HG02943 (cell line): Measurements from ENCODE around the gene PRM3.

Source experiments
- ATAC-seq: cut with Tn5 transposase; IDR thresholded peaks from one replicate; pipeline ENCODE4 v1.9.1; 2021; ENCODE audit warnings: mild to moderate bottlenecking, low read depth, moderate library complexity; ENCODE audit not compliant: unreplicated experiment

Gene PRM3

DNA sequence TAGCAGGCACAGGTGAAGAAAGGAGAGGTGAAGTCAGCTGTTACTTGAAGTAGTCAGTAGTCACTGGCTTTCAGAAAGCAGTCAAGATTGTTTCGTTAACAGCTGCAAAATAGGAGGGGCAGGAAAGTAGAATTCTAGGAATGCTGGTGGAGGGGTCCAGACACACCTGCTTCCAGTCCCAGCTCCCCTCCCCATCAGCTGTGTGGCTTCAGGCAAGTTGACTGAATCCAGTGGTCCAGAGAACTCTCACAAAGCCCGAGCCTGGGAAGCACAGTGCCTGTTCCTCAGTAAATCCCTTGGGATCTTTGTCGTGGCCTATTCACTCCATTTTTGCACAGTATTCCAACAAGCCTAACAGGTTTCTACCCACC, 12.8 kb downstream of the PRM3 start:
- no peak for ATAC-seq

DNA sequence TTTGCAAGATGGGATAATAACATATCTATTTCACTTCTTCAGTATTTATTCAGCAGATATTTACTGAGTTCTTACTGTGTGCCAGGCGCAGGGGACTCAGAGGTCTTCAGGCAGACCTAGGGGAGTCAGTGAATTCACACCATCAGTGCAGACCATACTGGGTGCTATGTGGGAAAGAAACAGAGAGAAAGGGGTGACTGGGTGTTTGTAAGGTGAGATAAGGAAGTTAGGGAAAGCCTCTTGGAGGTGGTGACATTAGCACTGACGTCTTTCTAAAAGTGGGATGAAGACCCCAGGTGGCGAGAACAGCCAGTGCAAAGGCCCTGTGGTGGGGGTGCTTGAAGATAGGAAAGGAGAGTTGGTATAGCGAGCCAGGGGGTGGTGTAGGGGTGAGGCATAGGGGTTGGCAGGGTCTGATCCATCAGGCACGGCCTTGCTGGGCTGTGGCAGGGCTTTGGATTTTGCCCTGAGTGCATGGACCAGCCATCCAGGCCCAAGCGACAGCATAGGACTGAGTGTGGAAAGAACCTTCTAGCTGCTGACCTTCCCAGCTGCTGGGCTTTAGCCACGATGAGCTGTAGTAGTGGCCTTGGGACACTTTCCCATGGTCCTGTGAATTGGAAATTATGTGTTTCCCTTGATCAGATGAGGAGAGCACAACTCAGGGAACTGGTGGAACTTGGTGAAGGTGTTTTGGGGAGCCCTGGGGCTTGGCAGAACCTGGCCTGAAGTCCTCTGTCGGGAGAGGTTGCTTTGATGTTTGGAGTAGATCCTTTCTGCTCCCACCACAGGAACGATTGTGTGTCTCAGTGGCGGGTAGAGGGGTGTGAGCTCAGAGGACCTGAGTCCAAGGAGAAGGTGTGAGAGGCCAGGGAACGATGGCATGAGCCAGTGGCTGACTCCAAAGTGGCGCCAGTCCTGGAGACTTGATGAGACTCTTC, 13.5 kb downstream of the PRM3 start:
- ATAC-seq = no peak

- no peak for ATAC-seq
These were observed 14.6 kb downstream of the PRM3 start for GRCh38 chr16:11258553-11259492.

DNA sequence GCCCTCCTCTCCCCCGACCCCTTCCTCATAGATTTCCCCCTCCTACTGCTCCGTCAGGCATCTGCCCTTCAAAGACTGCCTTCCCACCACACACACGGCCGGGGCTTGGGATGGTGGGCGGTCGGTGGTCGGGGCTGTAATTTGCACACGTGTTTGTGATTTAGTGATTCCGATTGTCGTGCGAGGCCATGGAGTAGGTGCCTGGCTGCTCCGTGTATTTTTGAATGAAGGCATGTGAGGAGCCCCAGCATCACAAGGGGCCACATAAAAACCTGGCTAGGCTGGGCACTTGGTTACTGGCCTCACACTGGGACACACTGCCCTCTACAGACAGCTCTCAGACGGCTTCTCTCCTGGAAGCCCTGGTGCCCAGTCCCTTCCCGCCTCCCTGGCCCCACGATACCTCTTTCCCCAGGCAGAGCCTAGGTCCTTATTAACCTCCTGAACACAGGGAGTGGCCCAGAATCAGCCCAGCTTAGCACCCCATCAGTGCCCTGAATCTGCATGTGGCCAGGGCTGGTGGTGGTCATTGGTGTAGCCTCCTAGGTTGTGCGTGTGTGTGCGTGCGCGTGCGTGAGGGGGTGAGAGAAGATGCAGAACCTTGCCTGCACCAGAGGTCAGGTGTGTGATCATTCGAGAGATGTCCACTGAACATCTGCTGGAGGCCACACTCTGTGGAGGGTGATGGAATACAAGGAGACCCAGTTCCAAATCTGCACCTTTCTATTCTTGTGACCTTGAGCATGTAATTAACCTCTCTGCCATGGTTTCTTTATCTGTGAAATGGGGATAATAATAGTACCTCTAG, 16.1 kb downstream of the PRM3 start:
- ATAC-seq = no peak

DNA sequence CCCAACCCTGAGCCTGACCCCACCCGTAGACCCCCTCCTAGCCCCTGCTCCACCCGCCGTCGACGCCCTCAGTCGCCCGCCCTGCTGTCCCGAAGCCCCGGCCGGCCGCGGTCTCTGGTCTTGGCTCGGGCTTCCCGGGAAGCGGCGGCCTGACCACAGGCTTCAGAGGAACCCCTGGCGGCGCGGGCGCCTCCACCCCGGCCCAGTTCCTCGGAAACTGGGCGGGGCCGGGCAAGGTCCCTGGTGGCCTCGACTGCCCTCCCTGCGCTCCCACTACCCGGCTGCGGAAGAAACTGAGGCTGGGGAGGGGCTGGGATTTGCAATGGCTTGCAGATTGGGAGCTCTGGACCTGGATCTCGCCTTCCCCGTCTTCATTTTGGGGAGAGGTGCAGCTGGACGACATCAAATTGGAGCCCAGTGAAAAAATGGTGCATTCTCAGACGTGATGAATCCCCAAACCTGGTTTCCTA, 16.7 kb downstream of the PRM3 start:
- no peak for ATAC-seq

DNA sequence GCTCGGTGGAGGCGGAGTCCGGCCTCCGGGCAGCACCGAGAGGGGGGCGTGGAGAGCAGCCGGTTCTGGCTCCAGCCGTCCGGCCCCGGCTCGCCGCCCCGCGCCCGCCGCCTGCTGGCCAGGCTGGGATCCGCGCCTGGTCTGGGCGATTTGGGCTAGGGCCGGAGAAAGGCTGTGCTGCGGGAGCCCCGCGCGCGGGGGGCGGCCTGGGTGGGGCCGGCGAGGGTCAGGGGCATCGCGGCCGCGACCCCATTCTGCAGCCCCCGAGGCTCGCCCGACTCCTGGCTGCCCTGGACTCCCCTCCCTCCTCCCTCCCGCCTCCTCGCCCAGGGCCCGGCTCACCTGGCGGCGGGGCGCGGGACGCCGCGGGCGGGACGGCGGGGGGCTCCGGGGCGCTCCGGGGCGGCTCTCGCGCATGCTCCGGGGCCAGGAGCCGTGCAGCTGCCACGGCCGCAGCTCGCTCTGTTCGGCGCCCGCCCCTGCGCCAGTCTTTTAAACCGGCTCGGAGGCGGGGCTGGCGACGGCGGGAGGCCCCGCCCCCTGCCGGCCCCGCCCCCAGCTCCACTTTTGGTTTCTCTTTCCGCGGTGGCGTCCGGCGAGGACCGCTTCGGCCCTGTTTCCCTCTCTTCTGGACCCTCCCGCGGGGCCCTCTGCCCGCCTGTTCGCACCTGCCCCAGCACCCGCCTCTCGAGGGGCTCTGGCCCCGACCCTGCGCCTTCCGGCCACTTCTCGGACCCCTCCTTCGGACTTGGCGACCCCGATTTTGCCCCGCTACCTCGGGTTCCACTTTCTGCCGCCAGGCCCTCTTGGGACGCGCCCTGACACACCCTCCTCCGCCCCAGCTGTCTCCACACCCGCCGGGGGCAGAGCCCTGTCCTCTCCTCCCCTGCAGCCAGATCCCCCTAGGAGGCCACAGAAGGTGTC, 17.4 kb downstream of the PRM3 start, which contains the start of gene SOCS1:
SOCS1 (minus strand) TSS at position 468 of the 924 bp plus-strand sequence. CDS start 726 bp downstream, outside the sequence.
- peak; percentile 44 for ATAC-seq

- peak; percentile 20 for ATAC-seq
These were observed 18.3 kb downstream of the PRM3 start for GRCh38 chr16:11254913-11255736.

GRCh38 chr16:11253995-11254912, 19.2 kb downstream of the PRM3 start:
- ATAC-seq = no peak

DNA sequence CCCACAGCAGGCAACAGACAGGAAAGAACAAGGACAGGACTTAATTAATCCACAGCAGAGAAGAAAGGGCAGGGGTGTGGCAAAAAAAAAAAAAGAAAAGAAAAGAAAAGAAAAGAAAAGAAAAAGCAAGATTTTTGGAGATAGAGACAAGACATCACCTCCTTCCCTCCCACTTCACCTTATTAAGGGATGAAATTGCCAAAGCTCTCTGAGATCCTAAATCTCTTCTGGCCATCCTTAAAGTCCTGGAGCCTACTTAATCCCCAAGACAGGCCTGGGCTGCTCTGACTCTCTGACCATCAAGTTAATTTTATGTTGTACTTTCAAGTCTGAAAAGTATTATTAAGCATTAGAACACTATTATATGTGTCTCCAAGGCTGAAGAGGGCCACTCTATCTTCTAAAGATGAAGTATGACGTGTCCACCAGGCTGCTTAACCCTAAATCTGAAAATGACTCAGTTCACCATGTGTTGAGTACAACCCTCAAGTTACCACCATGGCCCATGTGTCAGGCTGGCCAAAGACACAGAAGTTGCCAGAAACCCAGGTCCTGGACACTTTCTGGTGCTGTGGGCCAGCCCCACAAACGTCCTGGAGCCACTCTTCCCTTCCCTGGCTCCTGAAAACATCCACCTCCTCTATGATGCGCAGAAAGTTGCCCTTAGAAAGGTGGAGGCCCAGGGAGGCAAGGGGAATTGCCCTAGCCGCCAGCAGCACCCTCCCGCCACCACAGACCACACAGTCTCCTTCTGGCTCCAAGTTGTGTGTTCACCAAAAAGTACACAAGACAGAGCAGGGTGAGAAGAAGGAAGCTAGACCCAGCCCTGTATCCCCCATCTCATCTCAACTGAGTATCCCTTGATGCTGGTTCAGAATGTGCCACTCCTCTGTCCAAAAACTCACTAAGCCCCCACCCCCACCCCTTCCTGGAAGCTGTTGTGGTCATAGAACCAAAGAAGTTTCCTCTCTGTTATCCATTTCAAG, 20.1 kb downstream of the PRM3 start:
- ATAC-seq = no peak

GRCh38 chr16:11252482-11252931, 20.9 kb downstream of the PRM3 start:
- ATAC-seq = no peak

DNA sequence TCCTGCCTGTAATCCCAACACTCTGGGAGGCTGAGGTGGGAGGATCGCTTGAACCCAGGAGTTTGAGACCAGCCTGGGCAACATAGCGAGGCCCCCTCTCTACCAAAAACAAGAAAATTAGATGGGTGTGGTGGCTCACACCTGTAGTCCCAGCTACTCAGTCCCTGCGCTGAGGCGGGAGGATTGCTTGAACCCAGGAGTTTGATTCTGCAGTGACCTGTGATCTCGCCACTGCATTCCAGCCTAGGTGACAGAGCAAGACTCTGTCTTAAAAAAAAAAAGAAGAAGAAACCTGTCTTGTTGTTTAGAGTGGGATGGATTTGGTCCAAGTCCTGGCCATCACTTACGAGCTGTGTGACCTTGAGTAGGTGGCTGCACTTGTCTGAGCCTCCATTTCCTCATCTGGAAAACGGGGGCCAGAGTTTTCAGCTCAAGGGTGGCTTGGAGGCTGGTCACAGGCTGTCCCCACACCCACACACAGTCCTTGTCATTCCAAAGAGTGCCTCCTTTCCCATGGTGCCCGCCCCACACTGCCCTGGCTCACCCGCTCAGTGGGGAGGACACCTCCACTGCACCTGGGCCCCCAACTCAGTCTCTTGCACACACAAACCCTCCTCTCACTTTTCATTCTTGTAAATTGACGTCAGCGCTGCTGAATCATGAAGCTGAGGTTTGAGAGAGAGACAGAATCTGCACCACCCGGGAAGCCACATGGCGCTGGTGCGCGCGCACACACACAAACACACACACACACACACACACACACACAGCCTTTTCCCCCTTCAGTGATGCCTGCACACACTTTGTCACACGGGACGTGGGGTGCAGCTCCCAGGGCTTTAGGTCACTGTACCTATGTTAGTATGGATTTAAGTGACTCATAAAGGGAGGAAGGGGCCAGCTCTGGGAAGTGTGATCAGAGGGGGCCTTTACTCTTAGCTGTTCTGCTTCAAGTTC, 21.6 kb downstream of the PRM3 start:
- no peak for ATAC-seq

- no peak for ATAC-seq
These were observed 22.5 kb downstream of the PRM3 start for GRCh38 chr16:11250786-11251524.

- no peak for ATAC-seq
These were observed 23.2 kb downstream of the PRM3 start for GRCh38 chr16:11250091-11250785.
